GM12892 (cell line): Measurements from ENCODE around the gene REM2.

Source experiments
- POLR2A ChIP-seq: IDR thresholded peaks from 2 replicates; pipeline ENCODE4 v1.6.1; 2011; ENCODE audit warnings: low read depth, low read length, control low read depth
- POLR2AphosphoS5 ChIP-seq: IDR thresholded peaks from 2 replicates; pipeline ENCODE4 v1.6.1; 2011; ENCODE audit warnings: low read depth, low read length, control low read depth

DNA sequence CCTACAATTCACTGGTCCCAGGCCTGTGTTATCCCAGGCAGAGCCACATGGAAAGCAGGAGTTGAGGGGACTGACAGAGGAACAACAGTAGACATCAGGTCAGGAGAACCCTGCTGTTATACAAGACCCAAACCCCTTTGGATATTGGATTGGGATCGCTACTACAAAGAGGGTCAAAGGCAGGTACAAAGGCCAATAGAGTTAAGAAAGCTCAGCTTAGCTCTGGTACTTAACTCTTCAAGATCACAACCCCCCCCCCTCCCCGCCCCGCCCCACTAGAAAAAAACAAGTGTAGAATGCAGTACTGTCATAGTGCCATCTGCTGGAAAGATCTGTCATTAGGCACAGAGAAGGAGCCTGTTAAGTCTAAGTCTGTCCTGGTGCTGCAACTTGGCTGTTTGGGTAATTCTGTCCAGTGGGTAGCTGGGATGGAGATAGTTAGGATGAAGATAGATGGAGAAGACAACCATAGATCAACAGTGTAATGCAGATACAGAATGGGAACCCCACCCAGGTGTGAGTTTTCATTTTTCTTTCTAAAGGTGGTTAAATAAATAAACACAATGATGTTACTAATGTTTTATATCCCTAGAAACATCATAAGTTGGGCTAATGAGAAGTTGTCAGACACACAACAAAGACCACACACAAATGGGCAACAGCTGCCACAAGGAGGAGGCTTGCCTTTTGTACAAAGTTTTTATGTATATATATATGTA lies 17.2 kb downstream of the REM2 start:
- TF ChIP-seq POLR2AphosphoS5, result no peak
- TF ChIP-seq POLR2A, result no peak
